Cardiac muscle cell (in vitro differentiated cells and primary cell): ENCODE measurements around the gene SETD4. TPM values are rescaled to one million over a fixed set of nuclear protein-coding genes. Genes with fewer than 3 reads are reported as not detected.
A peak's percentile ranks its signal among the peaks of the same experiment; 100 is the strongest.

Experiments used
- DNase-seq, 2 donors: peaks; one replicate each; pipeline versions ENCODE4 v3.0.0 to v3.0.0-alpha.2; 2010 to 2017; ENCODE audit warnings: low read depth in 1 of 2, low spot score in 1 of 2
- H3K27ac ChIP-seq: fragments of 200-600 bp; sonication (generic); 2 replicates; pipeline ENCODE4 v1.5.1; 2016
- H3K27me3 ChIP-seq: fragments of 200-600 bp; sonication (generic); 2 replicates; pipeline ENCODE4 v1.6.0; 2016; ENCODE audit warnings: control low read depth
- H3K36me3 ChIP-seq: fragments of 200-600 bp; sonication (generic); 2 replicates; pipeline ENCODE4 v1.5.1; 2016; ENCODE audit warnings: control low read depth
- H3K4me1 ChIP-seq: fragments of 200-600 bp; sonication (generic); 2 replicates; pipeline ENCODE4 v1.8.1; 2017; ENCODE audit warnings: low read depth, mild to moderate bottlenecking, mixed run types
- H3K4me3 ChIP-seq: fragments of 200-600 bp; sonication (generic); 2 replicates; pipeline ENCODE4 v1.5.1; 2016; ENCODE audit warnings: mild to moderate bottlenecking
- H3K9me3 ChIP-seq: fragments of 200-600 bp; sonication (generic); 2 replicates; pipeline ENCODE4 v1.5.1; 2017; ENCODE audit warnings: low read depth, mild to moderate bottlenecking, control low read depth
- polyA plus RNA-seq: library from polyadenylated mRNA; unstranded; fragments of >200 nt; fragmentation: Nextera tagmentation; extraction: Ambion mirVana; gene quantifications from 2 replicates; pipeline ENCODE4 v1.2.1, GENCODE V29; 2016
- total RNA-seq: library from RNA; depleted of rRNA; stranded (reverse); fragments of >200 nt; gene quantifications from 2 replicates; pipeline ENCODE4 v1.2.3, GENCODE V29; 2016
- TF ChIP-seq, protein P1 (sequence below): IDR thresholded peaks from 2 replicates; pipeline ENCODE4 v1.5.1; 2012; ENCODE audit warnings: low read depth, mild to moderate bottlenecking, low read length

SETD4 gene
- total and polyA plus RNA-seq, 2 experiments from 2014 or later = 16.2 to 28.5 TPM

DNA sequence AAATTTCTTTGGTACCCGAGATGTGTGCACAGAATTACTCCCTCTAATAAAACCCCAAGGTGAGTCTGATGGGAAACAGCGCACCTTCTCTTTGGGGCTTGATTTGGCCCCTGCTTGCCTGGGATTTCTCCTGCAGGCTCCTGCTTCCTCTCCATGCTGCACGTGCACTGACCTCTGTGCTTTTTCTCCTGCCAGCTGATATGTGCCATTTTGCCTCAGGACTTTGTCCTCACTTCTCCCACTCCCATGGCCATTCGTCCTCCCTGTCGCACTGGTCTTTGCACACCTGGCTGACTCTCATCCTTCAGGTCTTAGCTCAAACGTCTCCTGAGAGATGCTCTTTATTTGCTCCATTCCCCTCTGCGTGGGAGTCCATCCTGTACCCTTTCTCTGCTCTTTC, 10.7 kb upstream of the SETD4 start:
- H3K4me3 ChIP-seq = no peak overlapping the region
- DNase-seq = no peak
- H3K9me3 ChIP-seq = no peaks in the 10 kb centered on the region
- no peak overlapping the region for H3K27ac ChIP-seq
- TF ChIP-seq, protein P1, sequence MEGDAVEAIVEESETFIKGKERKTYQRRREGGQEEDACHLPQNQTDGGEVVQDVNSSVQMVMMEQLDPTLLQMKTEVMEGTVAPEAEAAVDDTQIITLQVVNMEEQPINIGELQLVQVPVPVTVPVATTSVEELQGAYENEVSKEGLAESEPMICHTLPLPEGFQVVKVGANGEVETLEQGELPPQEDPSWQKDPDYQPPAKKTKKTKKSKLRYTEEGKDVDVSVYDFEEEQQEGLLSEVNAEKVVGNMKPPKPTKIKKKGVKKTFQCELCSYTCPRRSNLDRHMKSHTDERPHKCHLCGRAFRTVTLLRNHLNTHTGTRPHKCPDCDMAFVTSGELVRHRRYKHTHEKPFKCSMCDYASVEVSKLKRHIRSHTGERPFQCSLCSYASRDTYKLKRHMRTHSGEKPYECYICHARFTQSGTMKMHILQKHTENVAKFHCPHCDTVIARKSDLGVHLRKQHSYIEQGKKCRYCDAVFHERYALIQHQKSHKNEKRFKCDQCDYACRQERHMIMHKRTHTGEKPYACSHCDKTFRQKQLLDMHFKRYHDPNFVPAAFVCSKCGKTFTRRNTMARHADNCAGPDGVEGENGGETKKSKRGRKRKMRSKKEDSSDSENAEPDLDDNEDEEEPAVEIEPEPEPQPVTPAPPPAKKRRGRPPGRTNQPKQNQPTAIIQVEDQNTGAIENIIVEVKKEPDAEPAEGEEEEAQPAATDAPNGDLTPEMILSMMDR = no peak
- no peaks in the 10 kb centered on the region for H3K36me3 ChIP-seq
- no peaks in the 10 kb centered on the region for H3K27me3 ChIP-seq
- peaks cover 5% of the 10 kb centered on the region for H3K4me1 ChIP-seq

- H3K36me3 ChIP-seq = no peaks in the 10 kb centered on the region
- H3K9me3 ChIP-seq = no peaks in the 10 kb centered on the region
- TF ChIP-seq, protein P1 = no peak
- no peak within 1 kb of the TSS for H3K27ac ChIP-seq
- H3K27me3 ChIP-seq = no peaks in the 10 kb centered on the region
- peak within 1 kb of the TSS; percentile 62 for H3K4me3 ChIP-seq
- peak; percentile 78 to 97 for DNase-seq
- H3K4me1 ChIP-seq = peaks cover 5% of the 10 kb centered on the region
Observed at GRCh38 chr21:36069713-36070583, 9.6 kb upstream of the SETD4 start, which contains the start of gene CBR1. Gene CBR1, plus strand, starts transcription at chr21:36070024. Its CDS starts 92 bp downstream, at chr21:36070116.

- no peak overlapping the region for H3K4me3 ChIP-seq
- no peak for DNase-seq
Observed at GRCh38 chr21:36068748-36069398, 8.5 kb upstream of the SETD4 start.

DNA sequence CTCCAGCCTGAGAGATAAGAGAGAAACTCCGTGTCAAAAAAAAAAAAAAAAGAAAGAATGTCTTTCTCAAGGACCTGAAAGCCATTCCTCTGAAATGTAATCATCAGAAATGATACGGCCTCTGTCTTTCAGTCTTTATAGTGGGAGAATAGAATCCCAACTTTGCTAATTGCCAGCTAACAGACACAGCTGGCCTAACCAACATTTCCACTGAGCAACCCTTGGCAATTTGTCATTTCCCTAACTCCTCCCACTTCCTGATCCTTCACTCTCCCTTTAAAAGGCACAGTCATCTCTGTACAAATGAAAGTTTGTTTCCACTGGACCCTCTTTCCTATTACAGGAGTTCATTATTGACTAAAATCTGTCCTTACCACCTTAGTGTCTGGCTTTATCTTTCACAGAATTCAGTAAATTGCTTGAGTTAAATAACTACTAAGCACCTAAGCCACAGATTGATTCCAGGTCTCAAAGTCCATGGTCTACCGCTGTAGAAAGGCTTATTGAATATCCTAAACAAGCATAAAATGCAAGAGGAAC, 5.2 kb upstream of the SETD4 start:
- Histone ChIP-seq H3K27me3 (no peaks in the 10 kb centered on the region), H3K27ac (no peak overlapping the region), H3K36me3 (no peaks in the 10 kb centered on the region), H3K9me3 (no peaks in the 10 kb centered on the region), H3K4me3 (no peak overlapping the region), H3K4me1 (peaks cover 8% of the 10 kb centered on the region)
- peak in 1 of 2 donors; percentile 77 for DNase-seq
- TF ChIP-seq, protein P1 = no peak

More at GRCh38 chr21:36068748-36069398, 8.5 kb upstream of the SETD4 start:
- no peaks in the 10 kb centered on the region for H3K36me3 ChIP-seq
- TF ChIP-seq, protein P1 = no peak
- no peak overlapping the region for H3K27ac ChIP-seq
- peaks cover 8% of the 10 kb centered on the region for H3K4me1 ChIP-seq
- H3K27me3 ChIP-seq = no peaks in the 10 kb centered on the region
- no peaks in the 10 kb centered on the region for H3K9me3 ChIP-seq

DNA sequence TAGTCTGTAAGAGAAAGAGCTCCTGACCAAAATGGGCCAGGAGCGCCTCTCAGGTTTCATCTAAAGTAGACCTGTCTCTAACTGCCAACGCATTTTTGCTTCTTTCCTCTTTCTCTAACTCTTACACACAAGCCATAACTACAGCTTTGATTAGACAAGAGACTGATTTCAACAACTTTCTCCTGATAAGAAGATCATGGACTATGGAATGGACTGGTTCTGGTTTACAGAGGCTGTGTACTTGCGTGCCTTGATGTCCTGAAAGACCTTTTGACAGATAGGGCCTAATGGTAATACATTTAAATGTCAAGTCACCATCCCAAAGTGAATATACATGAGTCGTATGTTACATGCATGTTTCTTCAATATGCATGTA, 3.7 kb upstream of the SETD4 start:
- Histone ChIP-seq H3K27ac (peak overlapping the region; percentile 26), H3K4me3 (no peak overlapping the region), H3K36me3 (no peaks in the 10 kb centered on the region), H3K27me3 (no peaks in the 10 kb centered on the region), H3K9me3 (no peaks in the 10 kb centered on the region), H3K4me1 (peaks cover 4% of the 10 kb centered on the region)
- DNase-seq = no peak
- TF ChIP-seq, protein P1 = no peak
